ENCODE results near the gene PDGFC. TPM values are rescaled to one million over a fixed set of nuclear protein-coding genes. Genes with fewer than 3 reads are reported as not detected.

Gene PDGFC
- total RNA-seq, 2 experiments from 2014 or later, result not detected

DNA sequence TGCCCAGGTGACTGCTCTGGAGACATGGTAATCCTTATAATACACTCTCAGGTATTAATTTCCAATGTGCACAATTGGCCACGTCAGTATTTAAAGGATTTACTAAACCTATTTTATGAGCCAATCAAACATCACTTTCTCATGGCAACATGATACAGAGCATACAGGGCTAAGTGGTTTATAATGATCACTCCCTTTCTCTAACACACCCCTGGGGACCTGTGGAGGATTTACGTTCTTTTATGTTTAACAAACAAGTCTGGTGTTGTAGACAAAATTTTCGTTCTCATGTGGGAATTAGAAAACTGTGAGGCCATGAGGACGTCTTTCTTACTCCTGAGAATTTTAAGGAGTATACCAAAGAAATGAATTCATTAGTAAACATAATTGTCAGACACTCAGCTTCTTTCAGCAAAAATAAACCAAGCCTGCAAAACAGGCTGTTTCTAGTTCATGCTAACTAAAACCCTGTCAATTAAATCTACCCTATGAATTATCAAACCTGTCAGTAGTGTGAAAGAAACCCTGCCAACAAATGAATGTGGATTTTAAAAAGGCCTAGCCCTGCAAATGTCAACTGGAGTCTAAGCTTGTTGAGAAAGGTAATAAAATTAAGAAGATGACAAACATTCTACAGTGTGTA lies 155.8 kb downstream of the PDGFC start:
- no peaks in the 10 kb centered on the region for H3K9me2 ChIP-seq (ENCODE audit: insufficient read depth, low read length)
- CTCF ChIA-PET (ENCODE audit: unreplicated experiment), result no interaction called here
- no peaks in the 10 kb centered on the region for H4K20me1 ChIP-seq (ENCODE audit: insufficient read depth, low read length)
- H2AFZ ChIP-seq (ENCODE audit: low read length), result no peak overlapping the region
- TF ChIP-seq EZH2phosphoT487 (IDR thresholded peaks at IDR 0.05; ENCODE audit: borderline replicate concordance, low read depth, low read length), result no peak
- TF ChIP-seq, protein P1, sequence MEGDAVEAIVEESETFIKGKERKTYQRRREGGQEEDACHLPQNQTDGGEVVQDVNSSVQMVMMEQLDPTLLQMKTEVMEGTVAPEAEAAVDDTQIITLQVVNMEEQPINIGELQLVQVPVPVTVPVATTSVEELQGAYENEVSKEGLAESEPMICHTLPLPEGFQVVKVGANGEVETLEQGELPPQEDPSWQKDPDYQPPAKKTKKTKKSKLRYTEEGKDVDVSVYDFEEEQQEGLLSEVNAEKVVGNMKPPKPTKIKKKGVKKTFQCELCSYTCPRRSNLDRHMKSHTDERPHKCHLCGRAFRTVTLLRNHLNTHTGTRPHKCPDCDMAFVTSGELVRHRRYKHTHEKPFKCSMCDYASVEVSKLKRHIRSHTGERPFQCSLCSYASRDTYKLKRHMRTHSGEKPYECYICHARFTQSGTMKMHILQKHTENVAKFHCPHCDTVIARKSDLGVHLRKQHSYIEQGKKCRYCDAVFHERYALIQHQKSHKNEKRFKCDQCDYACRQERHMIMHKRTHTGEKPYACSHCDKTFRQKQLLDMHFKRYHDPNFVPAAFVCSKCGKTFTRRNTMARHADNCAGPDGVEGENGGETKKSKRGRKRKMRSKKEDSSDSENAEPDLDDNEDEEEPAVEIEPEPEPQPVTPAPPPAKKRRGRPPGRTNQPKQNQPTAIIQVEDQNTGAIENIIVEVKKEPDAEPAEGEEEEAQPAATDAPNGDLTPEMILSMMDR (conservative IDR thresholded peaks at IDR 0.05; ENCODE audit: low read length), result no peak
- no peaks in the 10 kb centered on the region for H3K36me3 ChIP-seq (ENCODE audit: insufficient read depth, low read length)
- POLR2A ChIA-PET, result no interaction called here
- DNase-seq (ENCODE audit: low spot score), result no peak
- H3K27ac ChIP-seq (ENCODE audit: low read depth, low read length, poor library complexity, severe bottlenecking), result no peak overlapping the region
- H3K4me2 ChIP-seq (ENCODE audit: low read length), result no peak overlapping the region
- no peaks in the 10 kb centered on the region for H3K9me3 ChIP-seq (ENCODE audit: low read length)
- H3K4me3 ChIP-seq (ENCODE audit: low read depth, low read length, poor library complexity, severe bottlenecking), result no peak overlapping the region
- no peaks in the 10 kb centered on the region for H3K79me2 ChIP-seq (ENCODE audit: insufficient read depth, low read depth, low read length)
- BruUV-seq (replicated peaks), result no TSS peak
- intact Hi-C loops (cut with micrococcal nuclease; ENCODE audit: unreplicated experiment), result no loop called here
- no peaks in the 10 kb centered on the region for H3K4me1 ChIP-seq (ENCODE audit: insufficient read depth, low read length, poor library complexity, severe bottlenecking)

DNA sequence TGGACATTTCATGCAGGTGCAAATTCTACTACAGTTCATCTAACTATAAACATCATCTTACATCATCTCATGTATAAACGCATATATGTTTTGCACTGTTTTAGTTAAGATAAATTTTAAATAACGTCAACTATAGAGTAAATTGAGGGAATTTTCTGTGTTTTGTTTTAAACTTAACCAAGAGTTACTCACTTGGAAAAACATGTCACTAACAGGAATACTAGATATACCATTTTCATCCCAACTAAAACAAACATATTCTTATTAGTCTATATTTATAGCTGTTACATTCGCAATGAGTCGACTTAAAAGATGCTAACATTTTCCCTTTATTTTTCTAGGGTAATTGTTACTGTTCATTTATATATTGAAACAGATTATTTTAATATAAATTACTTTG lies 159.6 kb downstream of the PDGFC start:
- no TSS peak for BruUV-seq (replicated peaks)
- H3K27ac ChIP-seq (ENCODE audit: low read depth, low read length, poor library complexity, severe bottlenecking), result no peak overlapping the region
- H2AFZ ChIP-seq (ENCODE audit: low read length), result no peak overlapping the region
- no peak for DNase-seq (ENCODE audit: low spot score)
- no peaks in the 10 kb centered on the region for H3K79me2 ChIP-seq (ENCODE audit: insufficient read depth, low read depth, low read length)
- ChIA-PET CTCF (ENCODE audit: unreplicated experiment) (no interaction called here), POLR2A (no interaction called here)
- no peaks in the 10 kb centered on the region for H4K20me1 ChIP-seq (ENCODE audit: insufficient read depth, low read length)
- H3K9me2 ChIP-seq (ENCODE audit: insufficient read depth, low read length), result no peaks in the 10 kb centered on the region
- H3K36me3 ChIP-seq (ENCODE audit: insufficient read depth, low read length), result no peaks in the 10 kb centered on the region
- no peak overlapping the region for H3K4me3 ChIP-seq (ENCODE audit: low read depth, low read length, poor library complexity, severe bottlenecking)
- no peak for TF ChIP-seq EZH2phosphoT487 (IDR thresholded peaks at IDR 0.05; ENCODE audit: borderline replicate concordance, low read depth, low read length)
- TF ChIP-seq, protein P1 (conservative IDR thresholded peaks at IDR 0.05; ENCODE audit: low read length), result no peak
- H3K4me2 ChIP-seq (ENCODE audit: low read length), result no peak overlapping the region
- no peaks in the 10 kb centered on the region for H3K9me3 ChIP-seq (ENCODE audit: low read length)
- no peaks in the 10 kb centered on the region for H3K4me1 ChIP-seq (ENCODE audit: insufficient read depth, low read length, poor library complexity, severe bottlenecking)
- intact Hi-C loops (cut with micrococcal nuclease; ENCODE audit: unreplicated experiment), result no loop called here

DNA sequence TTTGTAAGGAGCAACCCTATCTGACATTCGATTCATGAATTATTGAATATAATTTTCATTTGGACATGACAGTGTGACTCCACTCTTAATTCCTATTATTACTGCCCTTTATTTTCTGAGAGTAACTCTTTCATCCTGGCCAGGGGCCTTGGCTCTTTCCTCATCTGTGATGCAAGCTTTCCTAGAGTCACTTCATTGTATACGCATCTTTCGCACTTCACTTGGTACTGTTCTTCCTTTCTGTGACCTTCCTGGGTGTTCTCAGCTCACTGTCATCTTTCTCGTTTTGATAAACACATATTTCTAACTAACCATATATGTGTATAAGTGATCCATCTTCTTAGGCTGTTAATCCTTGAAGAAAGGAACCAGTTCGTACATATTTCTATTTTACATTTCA lies 160.3 kb downstream of the PDGFC start:
- ChIA-PET CTCF (ENCODE audit: unreplicated experiment) (no interaction called here), POLR2A (no interaction called here)
- no peak for DNase-seq (ENCODE audit: low spot score)
- Histone ChIP-seq H2AFZ (ENCODE audit: low read length) (no peak overlapping the region), H3K4me1 (ENCODE audit: insufficient read depth, low read length, poor library complexity, severe bottlenecking) (no peaks in the 10 kb centered on the region), H3K27ac (ENCODE audit: low read depth, low read length, poor library complexity, severe bottlenecking) (no peak overlapping the region), H4K20me1 (ENCODE audit: insufficient read depth, low read length) (no peaks in the 10 kb centered on the region), H3K4me2 (ENCODE audit: low read length) (no peak overlapping the region), H3K36me3 (ENCODE audit: insufficient read depth, low read length) (no peaks in the 10 kb centered on the region), H3K4me3 (ENCODE audit: low read depth, low read length, poor library complexity, severe bottlenecking) (no peak overlapping the region), H3K79me2 (ENCODE audit: insufficient read depth, low read depth, low read length) (no peaks in the 10 kb centered on the region), H3K9me3 (ENCODE audit: low read length) (no peaks in the 10 kb centered on the region), H3K9me2 (ENCODE audit: insufficient read depth, low read length) (no peaks in the 10 kb centered on the region)
- intact Hi-C loops (cut with micrococcal nuclease; ENCODE audit: unreplicated experiment), result no loop called here
- BruUV-seq (replicated peaks), result no TSS peak
- TF ChIP-seq EZH2phosphoT487 (IDR thresholded peaks at IDR 0.05; ENCODE audit: borderline replicate concordance, low read depth, low read length), result no peak
- TF ChIP-seq, protein P1 (conservative IDR thresholded peaks at IDR 0.05; ENCODE audit: low read length), result no peak

Measured in OCI-LY7 (cell line).